CD4-positive, alpha-beta T cell treated with Interleukin-2 at 100 ng/mL for 4 hours (primary cell): Measurements from ENCODE around the gene BTRC.
"Not testable (repeated sequence)": the region's sequence is repeated elsewhere in the genome, so short reads cannot be mapped to it uniquely, and the experiment has no call there.

Experiments
- DNase-seq: peaks from one replicate; pipeline ENCODE4 v3.0.0-alpha.2; 2020; ENCODE audit warnings: low spot score

The BTRC gene

GRCh38 chr10:101585841-101586240 lies 231.9 kb downstream of the BTRC start:
- DNase-seq, result no peak

GRCh38 chr10:101587725-101588653 lies 234.0 kb downstream of the BTRC start, which contains the start of the genes DPCD and POLL:
TSS of gene DPCD (plus strand) at chr10:101588321. CDS start at chr10:101588337, 16 bp downstream.
TSS of gene POLL (minus strand) at chr10:101588257. CDS start at chr10:101587360, 897 bp downstream.
- DNase-seq, result peak; percentile 90

DNA sequence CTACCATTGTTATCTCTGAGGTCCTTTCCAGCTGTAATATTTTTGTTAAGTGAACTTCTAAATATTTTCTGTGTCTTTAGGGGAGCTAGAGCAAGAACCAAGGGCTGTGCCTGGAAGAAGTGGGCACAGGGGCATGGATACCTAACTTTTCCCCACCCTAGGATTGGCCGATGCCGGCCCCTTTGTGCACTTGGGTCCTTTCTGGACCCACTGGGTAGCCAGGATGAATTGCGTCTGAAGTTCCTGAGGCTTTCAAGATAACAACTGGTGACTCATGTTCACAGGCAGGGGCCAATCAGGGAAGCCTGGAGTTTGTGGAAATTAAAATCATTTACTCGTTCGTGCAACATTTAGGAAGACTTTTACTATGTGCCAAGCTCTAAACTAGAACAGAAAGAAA lies 234.9 kb downstream of the BTRC start:
- DNase-seq, result no peak

DNA sequence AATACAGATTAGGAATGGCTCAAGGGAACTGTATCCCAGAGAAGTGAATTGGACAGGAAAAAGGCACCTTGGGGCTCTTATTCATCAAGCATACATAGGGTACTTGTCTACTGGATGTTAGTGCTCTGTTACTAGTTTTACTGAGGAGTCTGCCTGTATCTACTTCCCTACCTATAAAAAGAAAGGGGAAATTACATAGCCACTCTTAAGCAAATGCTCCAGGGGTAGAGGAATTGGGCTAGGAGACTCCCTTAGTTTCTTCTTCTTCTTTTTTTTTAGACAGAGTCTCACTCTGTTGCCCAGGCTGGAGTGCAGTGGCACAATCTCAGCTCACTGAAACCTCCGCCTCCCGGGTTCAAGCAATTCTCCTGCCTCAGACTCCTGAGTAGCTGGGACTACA lies 239.4 kb downstream of the BTRC start:
- not testable (repeated sequence) for DNase-seq

GRCh38 chr10:101595591-101596433 lies 241.8 kb downstream of the BTRC start:
- DNase-seq, result no peak

DNA sequence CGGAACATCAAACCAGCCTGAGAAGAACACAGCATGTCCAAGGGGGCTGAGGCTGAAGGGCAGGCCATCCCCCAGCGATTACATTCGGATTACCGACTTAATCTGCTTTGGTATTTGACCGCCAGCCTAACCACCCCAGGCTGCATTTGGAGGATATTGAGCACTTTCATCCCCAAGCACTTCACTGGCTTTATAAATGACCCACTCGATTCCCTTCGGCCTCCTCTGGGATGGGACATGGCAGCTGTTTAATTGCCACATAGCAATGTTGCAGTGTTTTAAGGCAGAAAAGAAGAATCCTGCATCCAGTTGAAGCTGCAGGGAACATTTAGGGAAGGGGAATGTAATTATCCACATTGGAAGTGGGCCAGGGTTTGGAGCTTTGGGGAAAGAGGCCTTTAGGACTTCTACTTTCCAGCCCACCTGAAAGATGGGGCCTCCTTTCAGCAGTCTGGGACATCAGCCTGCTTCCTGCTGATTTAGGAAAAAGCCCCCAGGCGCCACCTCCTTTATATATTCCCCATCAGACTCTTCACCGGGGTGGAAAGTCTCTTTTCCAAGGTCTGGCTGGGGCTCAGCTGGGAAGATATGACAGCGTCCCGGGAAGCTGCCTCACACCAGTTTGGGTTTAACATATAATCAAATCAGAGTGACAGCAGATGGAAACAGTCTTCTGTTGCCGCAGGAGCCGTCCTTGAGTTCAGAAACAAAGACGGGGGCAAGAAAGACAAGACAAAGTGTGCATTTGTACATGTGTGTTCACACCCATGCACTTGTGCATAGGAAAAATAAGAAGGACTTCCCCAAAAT lies 243.3 kb downstream of the BTRC start:
- no peak for DNase-seq

DNA sequence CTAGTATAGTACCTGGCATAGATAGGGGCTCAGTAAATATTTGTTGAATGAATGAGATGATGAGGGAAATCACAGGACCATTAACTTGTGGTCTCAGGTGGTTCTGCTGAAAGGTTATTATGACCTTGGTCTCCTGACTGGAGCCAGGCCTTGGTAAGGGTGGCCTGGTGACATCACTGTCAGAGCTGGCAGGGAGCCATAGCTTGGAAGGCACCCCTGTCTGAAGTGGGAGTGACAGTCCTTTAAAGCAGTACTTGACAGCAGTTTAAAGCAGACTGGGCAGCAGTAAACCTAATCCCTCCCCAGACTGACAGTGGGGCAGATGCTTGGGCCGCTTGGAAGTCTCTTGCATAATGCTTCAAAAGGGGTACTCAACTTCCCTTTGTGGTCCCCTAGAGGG lies 247.6 kb downstream of the BTRC start:
- DNase-seq, result no peak

GRCh38 chr10:101602761-101603398 lies 248.9 kb downstream of the BTRC start:
- DNase-seq, result peak; percentile 29
